ENCODE results near the gene KANSL1L.
"Not testable (repeated sequence)": the region's sequence is repeated elsewhere in the genome, so short reads cannot be mapped to it uniquely, and the experiment has no call there.

KANSL1L gene

GRCh38 chr2:210177769-210178168, 6.6 kb upstream of the KANSL1L start:
- DNase-seq (ENCODE audit: low spot score) (no peak), FAIRE-seq (no peak)

- DNase-seq (ENCODE audit: low spot score); FAIRE-seq: not testable (repeated sequence)
These were observed 5.9 kb upstream of the KANSL1L start for GRCh38 chr2:210177115-210177514.

GRCh38 chr2:210174086-210174485, 2.9 kb upstream of the KANSL1L start:
- FAIRE-seq (no peak), DNase-seq (ENCODE audit: low spot score) (no peak)

- FAIRE-seq: no peak
- no peak for DNase-seq (ENCODE audit: low spot score)
These were observed 988 bp upstream of the KANSL1L start for GRCh38 chr2:210172219-210172575.

GRCh38 chr2:210170446-210171303, 534 bp downstream of the KANSL1L start:
- FAIRE-seq (peak; percentile 77), DNase-seq (ENCODE audit: low spot score) (peak; percentile 93)

GRCh38 chr2:210170196-210170445, 1.1 kb downstream of the KANSL1L start:
- FAIRE-seq: no peak
- DNase-seq (ENCODE audit: low spot score): no peak

- peak; percentile 47 for DNase-seq (ENCODE audit: low spot score)
- peak; percentile 82 for FAIRE-seq
These were observed 1.6 kb downstream of the KANSL1L start for GRCh38 chr2:210169516-210170195.

GRCh38 chr2:210167227-210167626, 4.0 kb downstream of the KANSL1L start:
- FAIRE-seq: no peak
- no peak for DNase-seq (ENCODE audit: low spot score)

- peak; percentile 77 for FAIRE-seq
- peak; percentile 30 for DNase-seq (ENCODE audit: low spot score)
These were observed 8.6 kb downstream of the KANSL1L start for GRCh38 chr2:210162466-210163124.

GRCh38 chr2:210159059-210159458, 12.2 kb downstream of the KANSL1L start:
- FAIRE-seq (no peak), DNase-seq (ENCODE audit: low spot score) (no peak)

- no peak for FAIRE-seq
- DNase-seq (ENCODE audit: low spot score): no peak
These were observed 13.0 kb downstream of the KANSL1L start for GRCh38 chr2:210158236-210158635.

GRCh38 chr2:210157526-210157925, 13.7 kb downstream of the KANSL1L start:
- FAIRE-seq (peak; percentile 88), DNase-seq (ENCODE audit: low spot score) (peak; percentile 52)

GRCh38 chr2:210147614-210148013, 23.6 kb downstream of the KANSL1L start:
- DNase-seq (ENCODE audit: low spot score) (no peak), FAIRE-seq (no peak)

- FAIRE-seq (no peak), DNase-seq (ENCODE audit: low spot score) (no peak)
These were observed 39.0 kb downstream of the KANSL1L start for GRCh38 chr2:210132239-210132638.

- DNase-seq (ENCODE audit: low spot score): no peak
- FAIRE-seq: no peak
These were observed 42.2 kb downstream of the KANSL1L start for GRCh38 chr2:210128961-210129360.

- DNase-seq (ENCODE audit: low spot score) (no peak), FAIRE-seq (no peak)
These were observed 57.5 kb downstream of the KANSL1L start for GRCh38 chr2:210113614-210114235.

- FAIRE-seq (no peak), DNase-seq (ENCODE audit: low spot score) (no peak)
These were observed 58.3 kb downstream of the KANSL1L start for GRCh38 chr2:210112871-210113270.

- FAIRE-seq (no peak), DNase-seq (ENCODE audit: low spot score) (no peak)
These were observed 71.3 kb downstream of the KANSL1L start for GRCh38 chr2:210099940-210100339.

GRCh38 chr2:210094787-210095186, 76.4 kb downstream of the KANSL1L start:
- DNase-seq (ENCODE audit: low spot score) (no peak), FAIRE-seq (no peak)

- DNase-seq (ENCODE audit: low spot score) (no peak), FAIRE-seq (no peak)
These were observed 78.4 kb downstream of the KANSL1L start for GRCh38 chr2:210092791-210093190.

- no peak for FAIRE-seq
- DNase-seq (ENCODE audit: low spot score): no peak
These were observed 84.3 kb downstream of the KANSL1L start for GRCh38 chr2:210086930-210087329.

GRCh38 chr2:210086292-210086691, 84.9 kb downstream of the KANSL1L start:
- DNase-seq (ENCODE audit: low spot score) (no peak), FAIRE-seq (peak; percentile 86)
